HG03457 (cell line): ENCODE data around the gene DUS4L.
A peak's percentile ranks its signal among the peaks of the same experiment; 100 is the strongest.

Experiments used
- ATAC-seq: cut with Tn5 transposase; IDR thresholded peaks from one replicate; pipeline ENCODE4 v1.9.1; 2021; ENCODE audit warnings: moderate number of reproducible peaks; ENCODE audit not compliant: unreplicated experiment

DUS4L gene

GRCh38 chr7:107579885-107580715 lies 16.3 kb downstream of the DUS4L start, which contains the start of gene BCAP29:
Gene BCAP29, plus strand, starts transcription at chr7:107580246. Its CDS starts 527 bp downstream, at chr7:107580773.
- ATAC-seq, result peak; percentile 81

- no peak for ATAC-seq
Observed at GRCh38 chr7:107580716-107581383, 17.1 kb downstream of the DUS4L start.

GRCh38 chr7:107581387-107582013 lies 17.7 kb downstream of the DUS4L start:
- ATAC-seq, result no peak

- no peak for ATAC-seq
Observed at GRCh38 chr7:107582875-107583274, 19.1 kb downstream of the DUS4L start.

- no peak for ATAC-seq
Observed at GRCh38 chr7:107584716-107585115, 20.9 kb downstream of the DUS4L start.

DNA sequence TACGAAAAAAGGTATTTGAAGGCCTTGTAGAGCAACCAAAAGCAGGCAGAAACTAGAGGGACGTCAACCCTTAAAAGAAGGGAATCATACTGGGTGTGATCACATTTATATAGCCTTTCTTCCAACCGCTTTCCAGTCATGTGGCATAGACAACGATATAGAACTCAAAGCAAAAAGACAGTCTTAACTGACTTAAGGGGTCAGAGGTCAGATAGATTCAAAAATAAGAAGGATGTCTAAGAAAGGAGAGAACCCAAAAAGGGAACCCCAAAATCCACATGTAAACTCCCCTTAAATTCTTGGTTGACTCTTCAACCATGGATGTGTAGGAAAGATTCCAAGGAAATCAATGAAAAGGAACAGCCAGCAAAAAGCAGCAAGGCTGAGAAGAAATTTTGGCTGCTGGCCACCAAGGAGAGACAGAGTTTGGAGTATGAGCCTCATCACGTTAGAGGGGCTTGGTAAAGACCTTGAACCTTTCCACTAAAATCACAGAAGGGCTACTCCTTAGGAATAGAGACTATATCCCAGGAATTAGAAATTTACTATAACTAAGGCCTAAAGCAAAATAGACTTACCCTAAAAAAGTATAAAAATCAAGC lies 24.9 kb downstream of the DUS4L start:
- ATAC-seq, result no peak

DNA sequence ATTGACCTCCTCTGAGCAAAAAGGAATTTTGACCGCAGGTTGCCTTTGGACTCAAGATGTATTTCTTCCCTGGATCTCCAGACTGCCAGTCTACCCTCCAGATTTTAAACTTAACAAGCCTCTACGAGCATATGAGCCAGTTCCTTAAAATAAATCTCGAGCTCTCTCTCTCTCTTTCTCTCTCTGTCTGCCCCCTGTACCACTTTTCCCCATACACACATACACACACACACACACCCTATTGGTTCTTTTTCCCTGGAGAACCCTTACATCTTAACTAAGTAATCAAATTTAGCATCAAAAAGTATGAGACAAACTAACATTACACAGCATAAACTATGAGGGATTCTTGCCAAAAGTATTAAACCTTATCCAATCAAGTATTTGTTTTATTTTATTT lies 27.6 kb downstream of the DUS4L start:
- ATAC-seq, result no peak

DNA sequence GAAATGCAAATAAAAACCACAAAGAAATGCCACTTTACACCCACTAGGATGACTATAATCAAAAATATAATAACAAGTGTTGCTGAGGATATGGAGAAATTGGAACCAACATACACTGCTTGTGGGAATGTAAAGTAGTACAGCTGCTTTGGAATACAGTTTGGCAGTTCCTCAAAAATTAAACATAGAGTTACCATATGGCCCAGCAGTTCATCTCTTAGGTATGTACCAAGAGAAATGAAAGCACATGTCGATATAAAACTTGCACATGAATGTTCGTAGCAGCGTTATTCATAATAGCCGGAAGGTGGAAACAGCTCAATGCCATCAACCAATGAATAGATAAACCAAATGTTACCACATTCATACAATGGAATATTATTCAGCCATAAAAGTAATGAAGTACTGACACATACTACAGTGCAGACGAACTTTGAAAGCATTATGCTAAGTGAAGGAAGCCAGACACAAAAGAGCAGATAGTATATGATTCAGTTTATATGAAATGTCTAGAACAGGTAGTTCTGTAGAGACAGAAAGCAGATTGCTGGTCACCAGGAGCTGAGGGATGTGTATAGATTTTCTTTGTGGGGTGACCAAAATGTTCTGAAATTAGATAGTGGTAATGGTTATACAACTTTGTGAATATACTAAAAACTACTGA lies 28.7 kb downstream of the DUS4L start:
- no peak for ATAC-seq

DNA sequence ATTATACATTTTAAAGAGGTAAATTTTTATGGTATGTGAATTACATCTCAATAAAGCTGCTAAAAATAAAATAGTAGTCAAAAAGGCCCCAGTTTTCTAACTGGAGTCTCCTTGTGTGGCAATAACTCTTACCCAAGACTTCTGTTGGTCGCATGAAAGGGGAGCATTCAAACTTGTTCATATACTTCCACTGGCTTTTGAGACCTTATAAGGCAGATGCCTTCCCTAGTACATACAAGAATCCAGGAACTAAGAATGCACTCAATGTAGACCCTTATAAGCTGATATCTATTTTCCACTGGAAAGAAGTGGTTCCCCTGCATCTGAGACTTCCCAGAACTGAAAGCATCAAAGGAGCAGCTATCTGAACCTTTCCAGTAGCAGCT lies 29.2 kb downstream of the DUS4L start:
- ATAC-seq, result no peak

- ATAC-seq, result no peak
Observed at GRCh38 chr7:107594961-107595737, 31.4 kb downstream of the DUS4L start.

GRCh38 chr7:107596881-107597581 lies 33.3 kb downstream of the DUS4L start:
- ATAC-seq, result no peak

DNA sequence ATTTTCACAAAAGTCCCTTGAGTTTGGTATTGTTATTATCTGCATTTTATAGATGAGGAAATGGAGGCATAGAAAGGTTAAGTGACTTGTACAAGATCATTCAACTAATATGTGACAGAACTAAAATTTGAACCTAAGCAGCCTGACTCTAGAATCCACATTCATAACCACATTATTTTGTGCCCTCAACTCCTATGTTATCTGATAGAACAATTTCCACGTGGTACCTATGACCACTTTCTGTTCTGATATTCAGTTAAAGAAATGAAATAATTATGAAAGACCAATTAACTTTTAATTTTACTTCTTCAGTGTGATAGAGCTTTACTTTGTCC lies 33.8 kb downstream of the DUS4L start:
- no peak for ATAC-seq

DNA sequence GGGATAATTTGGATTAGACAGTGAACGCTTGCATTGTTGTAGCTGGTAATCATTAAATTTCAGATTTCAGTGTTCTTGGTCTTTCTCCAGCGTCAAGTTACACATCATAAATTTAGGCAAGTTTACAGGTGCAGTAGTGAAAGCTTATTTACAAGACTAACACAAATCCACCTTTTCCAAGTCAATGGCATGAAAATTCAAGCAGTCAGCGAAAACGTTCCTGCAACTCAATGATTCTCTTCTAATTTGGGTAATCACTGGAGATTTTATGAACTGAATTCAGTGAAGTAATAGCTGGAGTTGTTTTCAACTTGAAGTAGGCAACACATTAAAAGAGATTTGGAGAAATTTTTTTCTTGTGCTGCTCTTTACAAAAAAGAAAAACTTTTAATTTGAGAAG lies 34.2 kb downstream of the DUS4L start:
- no peak for ATAC-seq

GRCh38 chr7:107599262-107599661 lies 35.5 kb downstream of the DUS4L start:
- ATAC-seq, result no peak

GRCh38 chr7:107600816-107601215 lies 37.0 kb downstream of the DUS4L start:
- no peak for ATAC-seq

GRCh38 chr7:107605218-107605815 lies 41.5 kb downstream of the DUS4L start:
- no peak for ATAC-seq

GRCh38 chr7:107606303-107606702 lies 42.5 kb downstream of the DUS4L start:
- ATAC-seq, result no peak

DNA sequence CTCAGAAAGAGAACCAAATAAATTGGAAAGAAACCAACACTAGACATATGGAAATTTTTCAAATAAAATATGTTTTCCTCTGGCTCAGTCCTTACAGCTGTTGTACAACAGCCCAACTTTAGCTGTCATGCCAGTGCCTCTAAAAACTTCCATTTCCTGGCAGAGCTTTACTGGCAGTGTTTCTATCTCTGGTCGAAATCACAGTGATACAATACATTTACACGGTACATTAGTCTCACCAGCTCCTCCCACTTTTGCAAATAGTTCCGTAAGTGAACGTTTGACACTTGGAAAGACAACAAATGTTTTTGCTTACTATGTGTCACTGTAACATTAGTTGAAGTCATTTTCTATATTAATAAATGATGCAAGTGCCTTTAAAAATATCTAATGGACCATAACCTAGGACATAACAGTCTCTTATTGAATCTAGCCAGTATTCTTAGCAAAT lies 46.1 kb downstream of the DUS4L start:
- ATAC-seq, result no peak

GRCh38 chr7:107610323-107610722 lies 46.6 kb downstream of the DUS4L start:
- no peak for ATAC-seq
